ENCODE measurements around the gene MIA2.
"Not testable (repeated sequence)": the region's sequence is repeated elsewhere in the genome, so short reads cannot be mapped to it uniquely, and the experiment has no call there.

GRCh38 chr14:39280678-39281077, 47.0 kb downstream of the MIA2 start:
- not testable (repeated sequence) for TF ChIP-seq CTCF, POLR2A, EP300 (IDR thresholded peaks at IDR 0.05)

All from ovary (tissue), 3 donors.